NT2/D1 (cell line): ENCODE data around the gene KMT2D.

Experiments used
- SUZ12 ChIP-seq: IDR thresholded peaks from 2 replicates; pipeline ENCODE4 v1.6.1; 2011; ENCODE audit not compliant: insufficient read length, insufficient read depth; ENCODE audit errors: extremely low read depth
- YY1 ChIP-seq: IDR thresholded peaks from 2 replicates; pipeline ENCODE4 v1.6.1; 2011; ENCODE audit not compliant: insufficient read length, insufficient read depth
- ZNF274 ChIP-seq: IDR thresholded peaks from 2 replicates; pipeline ENCODE4 v1.6.1; 2011; ENCODE audit warnings: mild to moderate bottlenecking, low read depth, low read length

DNA sequence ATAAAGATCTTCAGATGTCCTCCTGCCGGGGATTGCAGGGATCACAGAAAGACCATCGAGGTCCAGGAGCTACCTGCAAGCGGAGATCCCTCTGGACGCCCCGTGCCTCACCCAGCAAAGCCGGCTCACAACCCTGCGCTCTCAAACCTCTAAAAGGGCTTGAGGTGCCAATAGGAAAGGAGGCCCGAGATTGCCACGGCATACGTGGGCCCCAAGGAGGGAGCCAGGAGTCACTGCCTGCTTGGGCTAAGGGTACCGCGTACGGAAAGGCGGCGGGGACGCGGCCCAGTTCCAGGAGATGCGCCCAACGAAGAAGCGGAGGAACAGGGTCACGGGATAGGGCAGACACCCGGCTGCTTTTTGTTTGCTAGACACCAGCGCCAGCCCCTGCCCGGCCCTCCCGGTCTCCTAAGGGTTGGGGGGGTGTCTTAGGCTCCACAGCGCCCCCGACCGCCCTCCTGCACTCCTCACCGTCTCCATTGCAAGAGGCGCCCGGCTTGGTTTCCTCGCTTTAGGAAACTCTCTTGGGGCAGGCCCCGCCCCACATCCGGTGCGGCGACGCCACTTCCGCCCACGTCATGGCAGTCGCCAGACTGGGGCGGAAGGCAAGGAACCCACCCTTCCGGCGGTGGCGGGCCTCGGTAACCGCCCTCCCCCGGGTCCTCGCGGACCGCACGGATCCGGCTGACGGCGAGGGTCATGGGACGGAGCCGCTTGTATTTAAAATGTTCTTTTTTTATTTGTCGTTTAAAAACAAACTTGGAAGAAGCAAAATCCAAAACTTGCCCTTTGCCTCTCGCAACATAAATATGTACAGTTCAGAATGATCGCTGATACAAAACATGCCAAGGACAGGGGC, 42.1 kb downstream of the KMT2D start, which contains the start of gene PRKAG1:
- peak; percentile 47 for TF ChIP-seq YY1
- TF ChIP-seq SUZ12: no peak
- TF ChIP-seq ZNF274: no peak
